ENCODE measurements around the gene ACIN1. TPM values are rescaled to one million over a fixed set of nuclear protein-coding genes. Genes with fewer than 3 reads are reported as not detected.

Gene ACIN1
- total and polyA plus RNA-seq, 2 of the 13 experiments (the other 11 are each of a cell fraction or from before 2014, with no cell fraction given), result 165 to 183 TPM

DNA sequence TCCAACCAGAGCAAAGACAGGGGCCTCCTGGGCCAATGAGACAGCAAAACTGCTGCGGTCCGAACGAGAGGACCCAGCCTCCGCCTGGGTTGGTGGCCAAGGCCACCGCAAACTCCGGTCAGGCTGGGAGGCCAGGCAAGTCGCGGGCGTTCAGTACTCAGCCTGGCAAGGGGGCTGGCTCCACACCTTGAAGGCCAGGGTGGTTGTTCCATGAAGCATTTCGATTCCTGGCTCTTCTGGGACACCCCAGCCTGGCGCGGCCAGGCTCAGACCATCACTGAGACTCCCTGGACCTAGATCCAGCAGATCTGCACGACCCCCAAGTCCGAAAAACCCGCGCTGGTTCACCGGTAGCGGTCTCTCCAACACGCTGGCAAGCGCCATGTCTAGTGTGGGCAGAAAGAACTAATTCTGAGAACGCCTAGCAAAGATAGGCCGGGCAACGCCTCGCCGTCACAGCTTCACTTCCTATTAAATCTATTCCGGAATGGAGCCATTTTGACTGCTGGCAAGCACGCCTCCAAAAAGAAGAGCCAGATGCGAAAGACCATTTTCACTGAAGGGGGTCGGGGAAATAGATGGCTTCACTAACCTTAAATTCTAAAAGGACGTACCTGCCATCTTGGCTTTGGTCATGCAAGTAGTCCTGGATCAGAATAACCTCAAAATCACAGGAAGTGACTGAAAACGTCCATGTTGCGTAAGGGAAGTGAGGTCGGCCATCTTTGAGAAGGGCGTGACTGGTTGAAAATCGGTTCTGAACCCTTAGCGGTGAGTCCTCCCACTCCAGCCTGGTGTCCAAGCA is 60.2 kb downstream of the ACIN1 start, which contains the start of gene PSMB5 (continued):
- TF ChIP-seq, protein P1, sequence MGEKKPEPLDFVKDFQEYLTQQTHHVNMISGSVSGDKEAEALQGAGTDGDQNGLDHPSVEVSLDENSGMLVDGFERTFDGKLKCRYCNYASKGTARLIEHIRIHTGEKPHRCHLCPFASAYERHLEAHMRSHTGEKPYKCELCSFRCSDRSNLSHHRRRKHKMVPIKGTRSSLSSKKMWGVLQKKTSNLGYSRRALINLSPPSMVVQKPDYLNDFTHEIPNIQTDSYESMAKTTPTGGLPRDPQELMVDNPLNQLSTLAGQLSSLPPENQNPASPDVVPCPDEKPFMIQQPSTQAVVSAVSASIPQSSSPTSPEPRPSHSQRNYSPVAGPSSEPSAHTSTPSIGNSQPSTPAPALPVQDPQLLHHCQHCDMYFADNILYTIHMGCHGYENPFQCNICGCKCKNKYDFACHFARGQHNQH (CRISPR knock-in tag; IDR thresholded peaks at IDR 0.05), result peak; percentile 96
- TF ChIP-seq KMT2B (CRISPR knock-in tag; IDR thresholded peaks at IDR 0.05), result peak; percentile 89
- no peak; the same call in 1 of the 2 replicates for TF ChIP-seq JDP2 (CRISPR knock-in tag; IDR thresholded peaks at IDR 0.05; ENCODE audit: borderline replicate concordance)
- TF ChIP-seq REPIN1 (CRISPR knock-in tag; IDR thresholded peaks at IDR 0.05; ENCODE audit: borderline replicate concordance, low read depth), result peak; percentile 96
- TF ChIP-seq STAT5B (CRISPR knock-in tag; IDR thresholded peaks at IDR 0.05), result peak; percentile 61; the same call in 1 of the 2 replicates
- 0 out of 2 replicates have a peak, but pooled peaks have one; percentile 49 for TF ChIP-seq ZNF33A (CRISPR knock-in tag; IDR thresholded peaks at IDR 0.05; ENCODE audit: borderline replicate concordance)
- TF ChIP-seq SRSF9 (IDR thresholded peaks at IDR 0.05; ENCODE audit: borderline replicate concordance, insufficient read depth, low read depth, low read length, poor library complexity, severe bottlenecking), result no peak
- TF ChIP-seq, protein P2, sequence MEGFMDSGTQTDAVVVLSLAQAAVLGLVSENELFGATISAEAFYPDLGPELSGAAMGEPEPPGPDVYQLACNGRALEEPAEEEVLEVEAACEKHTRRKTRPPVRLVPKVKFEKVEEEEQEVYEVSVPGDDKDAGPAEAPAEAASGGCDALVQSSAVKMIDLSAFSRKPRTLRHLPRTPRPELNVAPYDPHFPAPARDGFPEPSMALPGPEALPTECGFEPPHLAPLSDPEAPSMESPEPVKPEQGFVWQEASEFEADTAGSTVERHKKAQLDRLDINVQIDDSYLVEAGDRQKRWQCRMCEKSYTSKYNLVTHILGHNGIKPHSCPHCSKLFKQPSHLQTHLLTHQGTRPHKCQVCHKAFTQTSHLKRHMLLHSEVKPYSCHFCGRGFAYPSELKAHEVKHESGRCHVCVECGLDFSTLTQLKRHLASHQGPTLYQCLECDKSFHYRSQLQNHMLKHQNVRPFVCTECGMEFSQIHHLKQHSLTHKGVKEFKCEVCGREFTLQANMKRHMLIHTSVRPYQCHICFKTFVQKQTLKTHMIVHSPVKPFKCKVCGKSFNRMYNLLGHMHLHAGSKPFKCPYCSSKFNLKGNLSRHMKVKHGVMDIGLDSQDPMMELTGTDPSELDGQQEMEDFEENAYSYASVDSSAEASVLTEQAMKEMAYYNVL (CRISPR knock-in tag; IDR thresholded peaks at IDR 0.05; ENCODE audit: borderline replicate concordance), result peak; percentile 95
- TF ChIP-seq RAD51 (IDR thresholded peaks at IDR 0.05; ENCODE audit: borderline replicate concordance), result no peak
- peak; percentile 77 for TF ChIP-seq KDM2A (CRISPR knock-in tag; IDR thresholded peaks at IDR 0.05; ENCODE audit: borderline replicate concordance, low read depth)
- TF ChIP-seq, protein P3, sequence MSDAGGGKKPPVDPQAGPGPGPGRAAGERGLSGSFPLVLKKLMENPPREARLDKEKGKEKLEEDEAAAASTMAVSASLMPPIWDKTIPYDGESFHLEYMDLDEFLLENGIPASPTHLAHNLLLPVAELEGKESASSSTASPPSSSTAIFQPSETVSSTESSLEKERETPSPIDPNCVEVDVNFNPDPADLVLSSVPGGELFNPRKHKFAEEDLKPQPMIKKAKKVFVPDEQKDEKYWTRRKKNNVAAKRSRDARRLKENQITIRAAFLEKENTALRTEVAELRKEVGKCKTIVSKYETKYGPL (CRISPR knock-in tag; IDR thresholded peaks at IDR 0.05), result peak; percentile 87
- no peak; the same call in 1 of the 2 replicates for TF ChIP-seq SOX5 (CRISPR knock-in tag; IDR thresholded peaks at IDR 0.05; ENCODE audit: borderline replicate concordance)
- TF ChIP-seq, protein P4, sequence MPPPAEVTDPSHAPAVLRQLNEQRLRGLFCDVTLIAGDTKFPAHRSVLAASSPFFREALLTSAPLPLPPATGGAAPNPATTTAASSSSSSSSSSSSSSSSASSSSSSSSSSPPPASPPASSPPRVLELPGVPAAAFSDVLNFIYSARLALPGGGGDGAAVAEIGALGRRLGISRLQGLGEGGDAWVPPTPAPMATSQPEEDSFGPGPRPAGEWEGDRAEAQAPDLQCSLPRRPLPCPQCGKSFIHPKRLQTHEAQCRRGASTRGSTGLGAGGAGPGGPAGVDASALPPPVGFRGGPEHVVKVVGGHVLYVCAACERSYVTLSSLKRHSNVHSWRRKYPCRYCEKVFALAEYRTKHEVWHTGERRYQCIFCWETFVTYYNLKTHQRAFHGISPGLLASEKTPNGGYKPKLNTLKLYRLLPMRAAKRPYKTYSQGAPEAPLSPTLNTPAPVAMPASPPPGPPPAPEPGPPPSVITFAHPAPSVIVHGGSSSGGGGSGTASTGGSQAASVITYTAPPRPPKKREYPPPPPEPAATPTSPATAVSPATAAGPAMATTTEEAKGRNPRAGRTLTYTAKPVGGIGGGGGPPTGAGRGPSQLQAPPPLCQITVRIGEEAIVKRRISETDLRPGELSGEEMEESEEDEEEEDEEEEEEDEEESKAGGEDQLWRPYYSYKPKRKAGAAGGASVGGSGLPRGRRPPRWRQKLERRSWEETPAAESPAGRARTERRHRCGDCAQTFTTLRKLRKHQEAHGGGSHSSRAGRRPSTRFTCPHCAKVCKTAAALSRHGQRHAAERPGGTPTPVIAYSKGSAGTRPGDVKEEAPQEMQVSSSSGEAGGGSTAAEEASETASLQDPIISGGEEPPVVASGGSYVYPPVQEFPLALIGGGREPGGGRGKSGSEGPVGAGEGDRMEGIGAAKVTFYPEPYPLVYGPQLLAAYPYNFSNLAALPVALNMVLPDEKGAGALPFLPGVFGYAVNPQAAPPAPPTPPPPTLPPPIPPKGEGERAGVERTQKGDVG (CRISPR knock-in tag; IDR thresholded peaks at IDR 0.05; ENCODE audit: borderline replicate concordance), result peak; percentile 85
- TF ChIP-seq, protein P5, sequence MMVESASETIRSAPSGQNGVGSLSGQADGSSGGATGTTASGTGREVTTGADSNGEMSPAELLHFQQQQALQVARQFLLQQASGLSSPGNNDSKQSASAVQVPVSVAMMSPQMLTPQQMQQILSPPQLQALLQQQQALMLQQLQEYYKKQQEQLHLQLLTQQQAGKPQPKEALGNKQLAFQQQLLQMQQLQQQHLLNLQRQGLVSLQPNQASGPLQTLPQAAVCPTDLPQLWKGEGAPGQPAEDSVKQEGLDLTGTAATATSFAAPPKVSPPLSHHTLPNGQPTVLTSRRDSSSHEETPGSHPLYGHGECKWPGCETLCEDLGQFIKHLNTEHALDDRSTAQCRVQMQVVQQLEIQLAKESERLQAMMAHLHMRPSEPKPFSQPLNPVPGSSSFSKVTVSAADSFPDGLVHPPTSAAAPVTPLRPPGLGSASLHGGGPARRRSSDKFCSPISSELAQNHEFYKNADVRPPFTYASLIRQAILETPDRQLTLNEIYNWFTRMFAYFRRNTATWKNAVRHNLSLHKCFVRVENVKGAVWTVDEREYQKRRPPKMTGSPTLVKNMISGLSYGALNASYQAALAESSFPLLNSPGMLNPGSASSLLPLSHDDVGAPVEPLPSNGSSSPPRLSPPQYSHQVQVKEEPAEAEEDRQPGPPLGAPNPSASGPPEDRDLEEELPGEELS (CRISPR knock-in tag; IDR thresholded peaks at IDR 0.05), result peak; percentile 70; the same call in 1 of the 2 replicates
- no peak for TF ChIP-seq HOXA7 (CRISPR knock-in tag; IDR thresholded peaks at IDR 0.05)
- peak; percentile 96 for TF ChIP-seq SNAPC2 (CRISPR knock-in tag; IDR thresholded peaks at IDR 0.05)
- TF ChIP-seq, protein P6, sequence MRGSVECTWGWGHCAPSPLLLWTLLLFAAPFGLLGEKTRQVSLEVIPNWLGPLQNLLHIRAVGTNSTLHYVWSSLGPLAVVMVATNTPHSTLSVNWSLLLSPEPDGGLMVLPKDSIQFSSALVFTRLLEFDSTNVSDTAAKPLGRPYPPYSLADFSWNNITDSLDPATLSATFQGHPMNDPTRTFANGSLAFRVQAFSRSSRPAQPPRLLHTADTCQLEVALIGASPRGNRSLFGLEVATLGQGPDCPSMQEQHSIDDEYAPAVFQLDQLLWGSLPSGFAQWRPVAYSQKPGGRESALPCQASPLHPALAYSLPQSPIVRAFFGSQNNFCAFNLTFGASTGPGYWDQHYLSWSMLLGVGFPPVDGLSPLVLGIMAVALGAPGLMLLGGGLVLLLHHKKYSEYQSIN (CRISPR knock-in tag; IDR thresholded peaks at IDR 0.05; ENCODE audit: borderline replicate concordance), result no peak

All from HepG2 (cell line).